HUES6 (cell line): ENCODE results near the gene RBMS1.
A peak's percentile ranks its signal among the peaks of the same experiment; 100 is the strongest.

Experiments used
- H3K27ac ChIP-seq: 2 replicates; pipeline ENCODE4 v1.7.0; 2013; ENCODE audit warnings: low read depth, mild to moderate bottlenecking, low read length, inconsistent platforms
- H3K27me3 ChIP-seq: 2 replicates; pipeline ENCODE4 v1.6.1; 2013; ENCODE audit warnings: low read length; ENCODE audit not compliant: control insufficient read depth, insufficient read depth
- H3K36me3 ChIP-seq: 2 replicates; pipeline ENCODE4 v1.6.1; 2013; ENCODE audit warnings: low read length; ENCODE audit not compliant: control insufficient read depth, insufficient read depth
- H3K4me1 ChIP-seq: 2 replicates; pipeline ENCODE4 v1.6.1; 2013; ENCODE audit warnings: low read length; ENCODE audit not compliant: control insufficient read depth, insufficient read depth
- H3K4me3 ChIP-seq: 2 replicates; pipeline ENCODE4 v1.5.1; 2013; ENCODE audit warnings: low read depth, low read length
- H3K9ac ChIP-seq: one replicate; pipeline ENCODE4 v1.6.1; 2013; ENCODE audit warnings: mild to moderate bottlenecking, low read length
- H3K9me3 ChIP-seq: 2 replicates; pipeline ENCODE4 v1.6.1; 2013; ENCODE audit warnings: low read depth, low read length; ENCODE audit not compliant: control insufficient read depth, insufficient read depth

Gene RBMS1

DNA sequence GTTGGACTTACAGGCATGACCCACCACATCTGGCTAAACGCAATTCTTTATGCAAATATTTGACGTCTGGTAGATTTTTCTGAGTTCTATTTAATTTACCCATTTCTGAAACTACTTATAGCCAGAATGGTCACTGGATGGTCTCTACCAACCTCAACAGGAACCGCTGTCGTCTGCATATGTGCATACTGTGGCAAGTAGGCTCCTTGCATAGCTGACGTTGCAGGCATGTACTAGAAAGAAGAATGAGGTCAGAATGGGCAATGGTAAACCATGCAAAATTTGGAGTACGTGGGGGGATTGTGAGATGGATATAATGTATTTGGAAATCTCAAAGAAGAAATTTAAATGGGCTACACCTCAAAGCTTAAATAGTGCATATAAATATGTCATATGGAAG lies 216.5 kb downstream of the RBMS1 start:
- no peak overlapping the region for H3K4me3 ChIP-seq

GRCh38 chr2:160275656-160276055 lies 218.0 kb downstream of the RBMS1 start:
- peaks cover 18% of the 10 kb centered on the region for H3K4me1 ChIP-seq
- H3K9ac ChIP-seq = no peak overlapping the region

More for the DNA sequence above, 216.5 kb downstream of the RBMS1 start:
- no peak overlapping the region for H3K27ac ChIP-seq
- no peak overlapping the region for H3K9ac ChIP-seq
- H3K36me3 ChIP-seq = peaks cover 42% of the 10 kb centered on the region
- peaks cover 5% of the 10 kb centered on the region; the same call in 1 of the 2 replicates for H3K4me1 ChIP-seq
- no peaks in the 10 kb centered on the region for H3K9me3 ChIP-seq
- H3K27me3 ChIP-seq = no peaks in the 10 kb centered on the region

DNA sequence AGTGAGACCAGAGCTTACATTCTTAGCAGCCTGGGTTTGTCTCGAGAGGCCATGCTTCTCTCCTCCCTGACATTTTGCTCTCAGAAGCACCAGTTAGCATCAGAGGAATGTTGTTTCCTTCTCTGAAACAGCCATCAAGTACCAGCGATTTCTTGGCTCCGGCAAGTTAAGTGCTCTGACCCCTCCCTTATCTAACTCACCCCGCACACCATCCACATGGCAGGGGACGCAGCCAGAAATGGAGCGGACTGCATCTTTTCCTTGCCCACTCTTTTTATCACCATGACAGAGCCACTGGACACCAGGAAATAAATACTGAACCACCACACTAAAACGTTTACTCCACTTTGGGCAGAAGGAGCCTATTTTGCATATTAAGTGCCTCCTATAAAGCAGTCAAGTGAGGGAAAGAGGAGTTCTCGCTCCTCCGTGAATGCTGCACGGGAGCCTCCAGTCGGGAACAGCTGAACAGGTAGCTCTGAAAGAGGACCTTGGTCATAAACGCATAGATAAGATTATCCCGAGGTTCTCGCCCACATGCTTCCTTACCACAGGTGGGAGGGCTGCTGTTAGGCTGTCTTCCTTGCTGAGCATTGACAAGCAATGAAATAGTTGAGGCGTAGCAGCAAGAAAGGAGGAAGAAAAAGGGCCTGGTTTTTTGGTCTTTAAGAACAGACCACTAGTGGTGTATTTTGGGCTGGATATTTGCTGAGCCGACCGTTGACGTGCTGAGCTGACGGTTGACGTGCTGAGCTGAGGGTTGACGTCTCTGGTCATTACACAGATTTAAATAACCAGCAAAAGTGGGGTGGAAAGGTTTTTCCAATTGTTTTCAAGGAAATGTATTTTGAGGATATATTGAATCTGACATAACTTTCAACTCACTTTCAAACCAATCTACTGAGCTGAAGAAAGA lies 222.2 kb downstream of the RBMS1 start:
- Histone ChIP-seq H3K27me3 (peaks cover 10% of the 10 kb centered on the region), H3K27ac (peak overlapping the region; percentile 73; the same call in 1 of the 2 replicates), H3K4me1 (peaks cover 23% of the 10 kb centered on the region), H3K4me3 (peak overlapping the region; percentile 58), H3K9ac (peak overlapping the region; percentile 93), H3K9me3 (no peaks in the 10 kb centered on the region), H3K36me3 (peaks cover 14% of the 10 kb centered on the region)

More at GRCh38 chr2:160275656-160276055, 218.0 kb downstream of the RBMS1 start:
- H3K9me3 ChIP-seq = no peaks in the 10 kb centered on the region
- H3K27ac ChIP-seq = no peak overlapping the region
- H3K27me3 ChIP-seq = no peaks in the 10 kb centered on the region
- peaks cover 40% of the 10 kb centered on the region for H3K36me3 ChIP-seq
- no peak overlapping the region for H3K4me3 ChIP-seq

GRCh38 chr2:160270571-160271113 lies 223.0 kb downstream of the RBMS1 start:
- peak overlapping the region; percentile 93 for H3K9ac ChIP-seq
- no peaks in the 10 kb centered on the region for H3K9me3 ChIP-seq
- peaks cover 12% of the 10 kb centered on the region for H3K36me3 ChIP-seq
- peak overlapping the region; percentile 73; the same call in 1 of the 2 replicates for H3K27ac ChIP-seq
- peaks cover 10% of the 10 kb centered on the region for H3K27me3 ChIP-seq
- peak overlapping the region; percentile 58 for H3K4me3 ChIP-seq
- H3K4me1 ChIP-seq = peaks cover 23% of the 10 kb centered on the region

GRCh38 chr2:160269803-160270570 lies 223.6 kb downstream of the RBMS1 start:
- Histone ChIP-seq H3K9ac (peak overlapping the region; percentile 93), H3K27ac (peak overlapping the region; percentile 73; the same call in 1 of the 2 replicates), H3K4me3 (peak overlapping the region; percentile 58), H3K27me3 (peaks cover 10% of the 10 kb centered on the region), H3K4me1 (peaks cover 23% of the 10 kb centered on the region), H3K36me3 (peaks cover 7% of the 10 kb centered on the region), H3K9me3 (no peaks in the 10 kb centered on the region)

DNA sequence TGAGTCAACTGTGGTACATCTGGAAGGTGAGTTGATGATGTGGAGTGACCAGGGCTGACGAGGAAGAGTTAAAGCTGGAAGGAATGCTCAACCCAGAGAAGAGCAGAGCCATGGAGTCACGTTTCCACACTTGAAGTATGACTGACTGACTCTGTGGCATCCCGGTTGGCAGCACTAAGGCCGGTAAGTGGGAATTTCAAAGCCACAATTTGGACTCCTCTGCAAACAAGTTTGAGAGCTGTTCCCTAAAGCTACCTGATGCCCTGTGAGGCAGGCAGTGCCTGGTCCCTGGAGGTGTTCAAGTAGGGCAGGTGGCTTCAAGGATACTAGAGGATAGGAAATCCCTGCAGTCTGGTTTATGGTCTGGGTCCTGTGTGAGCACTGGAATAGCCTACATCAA lies 224.2 kb downstream of the RBMS1 start:
- H3K4me1 ChIP-seq = peaks cover 23% of the 10 kb centered on the region
- H3K27me3 ChIP-seq = peaks cover 10% of the 10 kb centered on the region
- no peaks in the 10 kb centered on the region for H3K9me3 ChIP-seq
- peak overlapping the region; percentile 69; the same call in 1 of the 2 replicates for H3K27ac ChIP-seq
- peak overlapping the region; percentile 93 for H3K9ac ChIP-seq
- H3K36me3 ChIP-seq = peaks cover 3% of the 10 kb centered on the region; the same call in 1 of the 2 replicates
- peak overlapping the region; percentile 58 for H3K4me3 ChIP-seq

- no peak overlapping the region for H3K4me3 ChIP-seq
- H3K9me3 ChIP-seq = no peaks in the 10 kb centered on the region
- peaks cover 10% of the 10 kb centered on the region for H3K27me3 ChIP-seq
- peaks cover 23% of the 10 kb centered on the region for H3K4me1 ChIP-seq
- H3K9ac ChIP-seq = no peak overlapping the region
- no peak overlapping the region for H3K27ac ChIP-seq
- peaks cover 3% of the 10 kb centered on the region; the same call in 1 of the 2 replicates for H3K36me3 ChIP-seq
These were observed 225.3 kb downstream of the RBMS1 start for GRCh38 chr2:160268151-160268781.

GRCh38 chr2:160267692-160268091 lies 225.9 kb downstream of the RBMS1 start:
- Histone ChIP-seq H3K36me3 (no peaks in the 10 kb centered on the region), H3K9me3 (no peaks in the 10 kb centered on the region), H3K27me3 (peaks cover 10% of the 10 kb centered on the region), H3K4me3 (no peak overlapping the region), H3K4me1 (peaks cover 23% of the 10 kb centered on the region), H3K27ac (no peak overlapping the region), H3K9ac (no peak overlapping the region)

DNA sequence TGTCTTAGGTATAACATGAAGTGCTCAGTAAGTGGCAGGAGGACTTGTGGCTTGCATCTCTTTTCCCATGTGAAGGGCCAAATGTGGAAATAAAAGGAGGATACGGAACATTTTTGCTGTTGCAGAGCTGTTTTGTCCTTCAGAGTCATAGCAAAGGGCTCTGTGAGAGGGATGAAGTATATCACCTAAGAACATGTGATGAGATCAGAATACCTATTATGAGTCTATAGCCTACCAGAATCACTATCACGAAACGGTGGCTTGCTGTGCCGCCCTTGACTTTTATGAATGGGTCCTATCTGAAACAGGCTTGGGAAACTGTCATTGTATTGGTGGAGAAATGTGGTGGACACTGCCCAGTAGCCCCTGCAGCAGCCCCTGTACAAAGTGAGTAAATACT lies 226.6 kb downstream of the RBMS1 start:
- Histone ChIP-seq H3K27me3 (peaks cover 10% of the 10 kb centered on the region), H3K27ac (no peak overlapping the region), H3K36me3 (no peaks in the 10 kb centered on the region), H3K9ac (no peak overlapping the region), H3K9me3 (no peaks in the 10 kb centered on the region), H3K4me3 (no peak overlapping the region), H3K4me1 (peaks cover 23% of the 10 kb centered on the region)

GRCh38 chr2:160266037-160266551 lies 227.5 kb downstream of the RBMS1 start:
- no peak overlapping the region for H3K9ac ChIP-seq
- H3K36me3 ChIP-seq = no peaks in the 10 kb centered on the region
- H3K4me1 ChIP-seq = peaks cover 14% of the 10 kb centered on the region
- no peak overlapping the region for H3K27ac ChIP-seq
- no peak overlapping the region for H3K4me3 ChIP-seq
- peaks cover 10% of the 10 kb centered on the region for H3K27me3 ChIP-seq
- no peaks in the 10 kb centered on the region for H3K9me3 ChIP-seq
